ENCODE results near the gene SLC38A11.

DNA sequence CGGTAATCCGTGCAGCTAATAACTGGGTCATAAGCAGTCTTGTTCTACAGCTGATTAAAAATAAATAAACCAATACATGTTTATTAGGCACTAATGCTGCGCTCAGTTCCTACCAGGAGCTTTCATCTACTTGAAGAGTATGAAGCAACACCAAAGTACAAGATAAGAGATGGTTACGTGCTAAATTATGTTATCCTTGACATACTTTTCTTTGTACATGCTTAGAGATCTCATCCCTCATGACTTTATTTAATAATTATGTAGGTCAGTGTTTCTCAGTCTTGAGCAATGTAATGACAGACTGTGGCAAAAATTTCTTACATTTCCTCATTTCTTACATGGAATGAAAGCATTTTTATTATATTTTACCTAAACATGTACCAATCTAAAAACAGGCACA lies 59.1 kb downstream of the SLC38A11 start:
- TF ChIP-seq, protein P1, sequence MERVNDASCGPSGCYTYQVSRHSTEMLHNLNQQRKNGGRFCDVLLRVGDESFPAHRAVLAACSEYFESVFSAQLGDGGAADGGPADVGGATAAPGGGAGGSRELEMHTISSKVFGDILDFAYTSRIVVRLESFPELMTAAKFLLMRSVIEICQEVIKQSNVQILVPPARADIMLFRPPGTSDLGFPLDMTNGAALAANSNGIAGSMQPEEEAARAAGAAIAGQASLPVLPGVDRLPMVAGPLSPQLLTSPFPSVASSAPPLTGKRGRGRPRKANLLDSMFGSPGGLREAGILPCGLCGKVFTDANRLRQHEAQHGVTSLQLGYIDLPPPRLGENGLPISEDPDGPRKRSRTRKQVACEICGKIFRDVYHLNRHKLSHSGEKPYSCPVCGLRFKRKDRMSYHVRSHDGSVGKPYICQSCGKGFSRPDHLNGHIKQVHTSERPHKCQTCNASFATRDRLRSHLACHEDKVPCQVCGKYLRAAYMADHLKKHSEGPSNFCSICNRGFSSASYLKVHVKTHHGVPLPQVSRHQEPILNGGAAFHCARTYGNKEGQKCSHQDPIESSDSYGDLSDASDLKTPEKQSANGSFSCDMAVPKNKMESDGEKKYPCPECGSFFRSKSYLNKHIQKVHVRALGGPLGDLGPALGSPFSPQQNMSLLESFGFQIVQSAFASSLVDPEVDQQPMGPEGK (CRISPR knock-in tag; IDR thresholded peaks at IDR 0.05; ENCODE audit: borderline replicate concordance) = no peak
- TF ChIP-seq, protein P2, sequence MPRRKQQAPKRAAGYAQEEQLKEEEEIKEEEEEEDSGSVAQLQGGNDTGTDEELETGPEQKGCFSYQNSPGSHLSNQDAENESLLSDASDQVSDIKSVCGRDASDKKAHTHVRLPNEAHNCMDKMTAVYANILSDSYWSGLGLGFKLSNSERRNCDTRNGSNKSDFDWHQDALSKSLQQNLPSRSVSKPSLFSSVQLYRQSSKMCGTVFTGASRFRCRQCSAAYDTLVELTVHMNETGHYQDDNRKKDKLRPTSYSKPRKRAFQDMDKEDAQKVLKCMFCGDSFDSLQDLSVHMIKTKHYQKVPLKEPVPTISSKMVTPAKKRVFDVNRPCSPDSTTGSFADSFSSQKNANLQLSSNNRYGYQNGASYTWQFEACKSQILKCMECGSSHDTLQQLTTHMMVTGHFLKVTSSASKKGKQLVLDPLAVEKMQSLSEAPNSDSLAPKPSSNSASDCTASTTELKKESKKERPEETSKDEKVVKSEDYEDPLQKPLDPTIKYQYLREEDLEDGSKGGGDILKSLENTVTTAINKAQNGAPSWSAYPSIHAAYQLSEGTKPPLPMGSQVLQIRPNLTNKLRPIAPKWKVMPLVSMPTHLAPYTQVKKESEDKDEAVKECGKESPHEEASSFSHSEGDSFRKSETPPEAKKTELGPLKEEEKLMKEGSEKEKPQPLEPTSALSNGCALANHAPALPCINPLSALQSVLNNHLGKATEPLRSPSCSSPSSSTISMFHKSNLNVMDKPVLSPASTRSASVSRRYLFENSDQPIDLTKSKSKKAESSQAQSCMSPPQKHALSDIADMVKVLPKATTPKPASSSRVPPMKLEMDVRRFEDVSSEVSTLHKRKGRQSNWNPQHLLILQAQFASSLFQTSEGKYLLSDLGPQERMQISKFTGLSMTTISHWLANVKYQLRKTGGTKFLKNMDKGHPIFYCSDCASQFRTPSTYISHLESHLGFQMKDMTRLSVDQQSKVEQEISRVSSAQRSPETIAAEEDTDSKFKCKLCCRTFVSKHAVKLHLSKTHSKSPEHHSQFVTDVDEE (CRISPR knock-in tag; IDR thresholded peaks at IDR 0.05) = no peak
- no peak for TF ChIP-seq CSDC2 (CRISPR knock-in tag; IDR thresholded peaks at IDR 0.05)
- no peak for TF ChIP-seq ISL1 (CRISPR knock-in tag; IDR thresholded peaks at IDR 0.05)
- no peak for TF ChIP-seq RARB (CRISPR knock-in tag; IDR thresholded peaks at IDR 0.05)
- TF ChIP-seq SNAI2 (CRISPR knock-in tag; IDR thresholded peaks at IDR 0.05) = no peak
- no peak for TF ChIP-seq ZC3H10 (CRISPR knock-in tag; IDR thresholded peaks at IDR 0.05)
- TF ChIP-seq TCF4 (CRISPR knock-in tag; IDR thresholded peaks at IDR 0.05; ENCODE audit: borderline replicate concordance) = no peak
- TF ChIP-seq ZNF8 (CRISPR knock-in tag; IDR thresholded peaks at IDR 0.05) = no peak
- TF ChIP-seq, protein P3, sequence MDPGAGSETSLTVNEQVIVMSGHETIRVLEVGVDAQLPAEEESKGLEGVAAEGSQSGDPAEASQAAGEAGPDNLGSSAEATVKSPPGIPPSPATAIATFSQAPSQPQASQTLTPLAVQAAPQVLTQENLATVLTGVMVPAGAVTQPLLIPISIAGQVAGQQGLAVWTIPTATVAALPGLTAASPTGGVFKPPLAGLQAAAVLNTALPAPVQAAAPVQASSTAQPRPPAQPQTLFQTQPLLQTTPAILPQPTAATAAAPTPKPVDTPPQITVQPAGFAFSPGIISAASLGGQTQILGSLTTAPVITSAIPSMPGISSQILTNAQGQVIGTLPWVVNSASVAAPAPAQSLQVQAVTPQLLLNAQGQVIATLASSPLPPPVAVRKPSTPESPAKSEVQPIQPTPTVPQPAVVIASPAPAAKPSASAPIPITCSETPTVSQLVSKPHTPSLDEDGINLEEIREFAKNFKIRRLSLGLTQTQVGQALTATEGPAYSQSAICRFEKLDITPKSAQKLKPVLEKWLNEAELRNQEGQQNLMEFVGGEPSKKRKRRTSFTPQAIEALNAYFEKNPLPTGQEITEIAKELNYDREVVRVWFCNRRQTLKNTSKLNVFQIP (CRISPR knock-in tag; IDR thresholded peaks at IDR 0.05; ENCODE audit: borderline replicate concordance, low read depth) = no peak
- TF ChIP-seq BACH2 (CRISPR knock-in tag; IDR thresholded peaks at IDR 0.05; ENCODE audit: borderline replicate concordance) = no peak
- no peak for TF ChIP-seq ARNTL (CRISPR knock-in tag; IDR thresholded peaks at IDR 0.05; ENCODE audit: borderline replicate concordance, low read depth)
- TF ChIP-seq, protein P4, sequence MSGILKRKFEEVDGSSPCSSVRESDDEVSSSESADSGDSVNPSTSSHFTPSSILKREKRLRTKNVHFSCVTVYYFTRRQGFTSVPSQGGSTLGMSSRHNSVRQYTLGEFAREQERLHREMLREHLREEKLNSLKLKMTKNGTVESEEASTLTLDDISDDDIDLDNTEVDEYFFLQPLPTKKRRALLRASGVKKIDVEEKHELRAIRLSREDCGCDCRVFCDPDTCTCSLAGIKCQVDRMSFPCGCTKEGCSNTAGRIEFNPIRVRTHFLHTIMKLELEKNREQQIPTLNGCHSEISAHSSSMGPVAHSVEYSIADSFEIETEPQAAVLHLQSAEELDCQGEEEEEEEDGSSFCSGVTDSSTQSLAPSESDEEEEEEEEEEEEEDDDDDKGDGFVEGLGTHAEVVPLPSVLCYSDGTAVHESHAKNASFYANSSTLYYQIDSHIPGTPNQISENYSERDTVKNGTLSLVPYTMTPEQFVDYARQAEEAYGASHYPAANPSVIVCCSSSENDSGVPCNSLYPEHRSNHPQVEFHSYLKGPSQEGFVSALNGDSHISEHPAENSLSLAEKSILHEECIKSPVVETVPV (CRISPR knock-in tag; IDR thresholded peaks at IDR 0.05) = no peak

All from SK-N-SH treated with all-trans-retinoic acid at 6 μM for 48 hours (cell line).